HG03521 (cell line): ENCODE results near the gene KLK7.
"Not testable (repeated sequence)": the region's sequence is repeated elsewhere in the genome, so short reads cannot be mapped to it uniquely, and the experiment has no call there.

Experiments
- ATAC-seq: cut with Tn5 transposase; IDR thresholded peaks from one replicate; pipeline ENCODE4 v1.9.1; 2021; ENCODE audit warnings: mild to moderate bottlenecking, moderate library complexity; ENCODE audit not compliant: unreplicated experiment

Gene KLK7

DNA sequence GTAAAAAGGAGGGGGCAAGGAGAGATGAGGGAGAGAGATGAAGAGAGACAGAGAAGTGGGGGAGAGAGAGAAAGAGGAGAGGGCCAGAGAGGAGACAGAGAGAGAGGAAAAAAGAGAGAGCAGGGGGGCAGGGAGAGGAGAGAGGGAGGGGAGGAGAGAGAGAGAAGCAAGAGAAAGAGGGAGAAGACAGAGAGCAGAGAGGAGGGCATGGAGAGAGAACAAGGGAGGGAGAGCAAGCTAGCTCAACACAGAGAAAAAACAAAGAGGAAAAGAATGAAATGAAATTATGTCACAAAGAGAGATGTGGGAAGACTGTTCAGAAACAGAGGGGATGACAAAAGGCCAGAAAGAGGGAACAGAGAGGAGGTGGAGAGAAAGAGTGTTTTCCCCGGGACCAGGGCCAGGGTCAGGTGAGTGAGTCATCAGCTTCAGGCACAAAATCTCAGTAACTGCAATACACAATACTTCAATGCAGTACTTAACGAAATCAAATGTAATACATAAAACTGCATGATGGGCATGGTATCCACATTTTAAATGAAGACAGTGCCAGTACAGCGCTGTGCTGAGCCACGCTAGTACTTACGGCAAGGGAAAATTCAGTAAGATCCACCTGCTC is 4.8 kb downstream of the KLK7 start:
- ATAC-seq: no peak

DNA sequence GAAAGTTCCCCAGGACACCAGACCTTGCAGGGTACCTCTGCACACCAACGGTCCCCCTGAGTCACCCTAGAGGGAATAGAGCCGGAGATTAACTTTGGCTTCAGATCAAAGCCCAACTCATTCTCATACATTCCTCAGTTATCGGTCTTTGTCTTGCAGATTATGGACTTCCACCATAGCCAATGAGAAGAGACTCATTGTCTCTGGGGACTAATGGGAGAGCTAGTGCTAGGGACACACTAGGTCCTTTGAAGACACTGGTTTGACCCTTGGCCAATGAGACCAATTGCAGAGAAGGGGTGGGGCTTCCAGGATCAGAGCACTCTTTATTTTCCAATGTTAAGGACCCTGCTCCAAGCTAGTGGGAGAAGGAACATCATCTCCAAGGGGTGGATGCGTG is 6.1 kb downstream of the KLK7 start:
- ATAC-seq: no peak

DNA sequence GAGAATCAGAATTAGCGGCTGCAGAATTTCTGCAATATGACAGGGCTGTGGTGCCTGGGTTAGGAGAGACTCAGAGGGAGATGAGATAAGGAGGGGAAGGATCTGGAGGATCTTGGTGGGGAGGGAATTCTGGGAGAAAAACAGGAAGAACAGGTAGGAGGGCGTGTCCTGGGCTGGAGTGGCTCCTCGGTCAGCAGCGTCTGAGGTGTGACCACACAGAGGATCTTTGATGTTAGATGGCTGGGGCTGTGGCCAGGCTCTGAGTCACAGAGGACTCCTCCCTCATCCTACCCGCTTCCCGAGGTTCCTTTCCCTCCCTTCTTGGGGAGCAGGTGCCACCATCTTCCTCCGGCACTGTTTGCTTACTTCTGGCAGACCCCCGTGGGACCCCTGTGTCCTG is 8.0 kb downstream of the KLK7 start:
- ATAC-seq: no peak

DNA sequence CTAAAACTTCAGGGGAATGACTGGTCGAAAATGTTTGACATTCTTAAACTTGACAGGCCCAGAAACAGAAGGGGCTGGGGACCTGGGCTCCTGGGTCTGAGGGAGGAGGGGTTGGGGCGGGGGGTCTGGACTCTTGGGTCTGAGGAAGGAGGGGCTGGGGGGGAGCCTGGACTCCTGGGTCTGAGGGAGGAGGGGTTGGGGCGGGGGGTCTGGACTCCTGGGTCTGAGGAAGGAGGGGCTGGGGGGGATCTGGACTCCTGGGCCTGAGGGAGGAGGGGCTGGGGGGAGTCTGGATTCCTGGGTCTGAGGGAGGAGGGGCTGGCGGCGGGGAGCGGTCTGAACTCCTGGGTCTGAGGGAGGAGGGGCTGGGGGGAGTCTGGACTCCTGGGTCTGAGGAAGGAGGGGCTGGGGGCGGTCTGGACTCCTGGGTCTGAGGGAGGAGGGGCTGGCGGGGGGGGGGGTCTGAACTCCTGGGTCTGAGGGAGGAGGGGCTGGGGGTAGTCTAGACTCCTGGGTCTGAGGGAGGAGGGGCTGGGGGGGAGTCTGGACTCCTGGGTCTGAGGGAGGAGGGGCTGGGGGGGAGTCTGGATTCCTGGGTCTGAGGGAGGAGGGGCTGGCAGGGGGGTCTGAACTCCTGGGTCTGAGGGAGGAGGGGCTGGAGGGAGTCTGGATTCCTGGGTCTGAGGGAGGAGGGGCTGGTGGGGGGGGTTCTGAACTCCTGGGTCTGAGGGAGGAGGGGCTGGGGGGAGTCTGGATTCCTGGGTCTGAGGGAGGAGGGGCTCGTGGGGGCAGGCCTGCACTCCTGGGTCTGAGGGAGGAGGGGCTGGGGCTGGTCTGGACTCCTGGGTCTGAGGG is 8.8 kb downstream of the KLK7 start:
- ATAC-seq: no peak

DNA sequence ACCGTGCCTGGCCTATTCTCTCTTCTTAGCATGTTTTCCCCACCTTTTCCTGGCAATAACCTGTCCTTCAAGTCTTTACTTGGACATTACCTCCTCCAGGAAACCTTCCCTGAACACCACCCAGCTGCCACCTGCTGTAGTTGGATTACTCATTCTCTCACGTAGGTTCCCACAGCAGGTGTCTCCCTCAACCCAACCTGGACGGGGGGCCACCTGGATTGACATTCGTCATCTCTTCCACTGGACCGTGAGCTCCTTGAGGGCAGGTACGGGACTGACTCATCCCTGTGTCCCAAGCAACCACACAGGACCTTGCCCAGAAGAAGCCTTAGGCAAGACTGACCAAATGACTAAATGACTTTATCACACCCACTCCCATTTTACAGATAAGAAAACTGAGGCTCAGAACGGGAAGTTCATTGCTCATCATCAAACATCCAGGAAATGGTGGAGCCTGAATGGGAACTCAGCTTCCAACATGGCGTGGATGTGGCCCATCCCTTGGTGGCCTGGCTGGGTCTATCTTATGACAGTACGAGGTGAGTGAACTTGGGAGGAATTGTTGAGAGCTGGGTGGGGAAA is 10.8 kb downstream of the KLK7 start:
- no peak for ATAC-seq

DNA sequence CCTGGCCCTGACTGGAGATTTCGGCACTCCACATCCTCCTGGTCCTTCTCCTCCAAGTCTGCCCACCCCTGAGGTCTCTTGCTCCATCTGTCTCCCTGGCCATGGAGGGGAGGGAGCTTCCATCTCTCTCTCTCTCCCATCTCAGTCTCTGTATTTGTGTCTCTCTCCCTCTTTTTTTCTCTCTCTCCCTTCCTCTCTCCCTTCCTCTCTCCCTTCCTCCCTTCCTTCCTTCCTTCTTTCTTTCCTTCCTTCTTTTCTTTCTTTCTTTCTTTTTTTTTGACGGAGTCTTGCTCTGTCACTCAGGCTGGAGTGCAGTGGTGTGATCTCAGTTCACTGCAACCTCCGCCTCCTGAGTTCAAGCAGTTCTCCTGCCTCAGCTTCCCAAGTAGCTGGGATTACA is 13.9 kb downstream of the KLK7 start:
- ATAC-seq: not testable (repeated sequence)

DNA sequence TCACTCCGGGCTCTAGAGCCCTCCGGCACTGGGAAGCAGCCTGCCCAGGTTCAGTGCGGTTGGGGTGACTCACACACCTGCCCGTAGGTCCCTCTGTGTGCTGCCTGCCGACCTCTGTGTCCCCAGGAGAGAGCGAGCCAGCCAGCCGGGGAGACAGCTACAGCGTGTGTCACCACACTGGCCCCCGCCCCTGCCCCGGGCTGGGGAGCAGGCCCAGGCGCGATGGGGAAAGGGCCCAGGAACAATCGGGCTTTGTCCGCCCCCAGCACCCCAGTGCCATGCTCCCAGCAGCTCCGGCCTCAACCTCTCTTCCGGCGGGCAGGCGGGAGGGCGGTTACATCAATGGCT is 14.3 kb downstream of the KLK7 start, which contains the start of gene KLK6:
Gene KLK6, minus strand, starts transcription at position 179 of the 348 bp plus-strand sequence. CDS start 1,487 bp downstream, outside the sequence.
- no peak for ATAC-seq

DNA sequence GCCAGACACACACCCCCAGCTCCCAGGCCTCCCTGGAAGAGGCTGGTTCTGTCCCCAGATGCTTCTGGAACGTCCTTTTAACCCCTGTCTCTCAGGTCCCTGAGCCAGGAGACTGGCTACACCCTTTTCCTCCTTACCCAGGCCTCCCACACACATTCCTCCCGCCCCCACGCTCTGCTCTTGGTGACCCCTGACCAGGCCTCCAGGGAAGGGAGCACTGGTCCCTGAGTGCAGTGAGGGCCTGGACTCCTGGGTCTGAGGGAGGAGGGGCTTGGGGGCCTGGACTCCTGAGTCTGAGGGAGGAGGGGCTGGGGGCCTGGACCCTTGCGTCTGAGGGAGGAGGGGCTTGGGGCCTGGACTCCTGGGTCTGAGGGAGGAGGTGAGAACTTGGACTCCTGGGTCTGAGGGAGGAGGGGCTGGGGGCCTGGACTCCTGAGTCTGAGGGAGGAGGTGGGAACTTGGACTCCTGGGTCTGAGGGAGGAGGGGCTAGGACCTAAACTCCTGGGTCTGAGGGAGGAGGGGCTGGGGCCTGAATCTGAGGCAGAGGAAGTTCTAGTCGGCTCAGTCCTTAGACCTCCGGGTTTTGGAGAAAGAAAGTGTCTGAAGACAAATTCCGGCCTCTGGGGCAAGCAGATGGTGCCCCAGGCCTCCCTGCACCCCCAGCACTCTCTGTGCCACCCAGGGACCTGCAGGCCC is 14.9 kb downstream of the KLK7 start:
- ATAC-seq: no peak

DNA sequence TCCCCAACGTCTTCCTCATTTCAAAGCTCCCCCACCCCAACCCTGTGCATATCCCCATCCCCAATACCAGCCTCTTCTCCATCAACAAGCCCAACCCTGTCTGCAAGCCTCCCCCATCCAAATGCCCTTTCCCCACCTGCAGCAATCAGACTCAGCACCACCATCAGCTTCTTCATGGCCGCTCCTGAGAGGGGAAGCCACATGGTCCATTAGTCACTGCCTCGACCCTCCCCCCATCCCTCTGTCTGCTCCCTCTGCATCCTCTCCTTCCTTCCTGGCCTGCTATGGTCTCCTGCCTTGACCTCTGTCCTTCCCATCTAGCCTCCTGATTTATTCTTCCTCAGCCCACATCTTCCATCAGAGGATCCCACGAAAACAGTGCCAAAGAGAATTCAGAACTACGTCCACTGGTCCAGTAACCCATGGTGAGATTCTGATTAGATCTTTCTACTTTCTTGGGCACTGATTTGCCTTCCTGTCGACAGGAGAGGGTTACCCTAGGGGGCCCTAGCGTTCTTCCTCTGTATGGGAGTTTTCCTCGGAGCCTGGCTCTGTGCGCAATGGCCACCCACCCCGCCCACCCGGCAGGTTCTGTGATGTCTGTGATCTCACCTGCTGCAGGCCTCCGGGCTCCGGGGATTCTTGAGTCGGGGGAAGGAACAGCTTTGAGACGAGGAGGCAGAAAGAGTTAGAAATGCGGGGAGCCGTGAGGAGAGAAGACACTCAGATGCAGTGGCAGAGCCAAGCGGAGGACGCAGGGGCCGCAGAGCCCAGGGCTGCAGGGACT is 15.6 kb downstream of the KLK7 start:
- no peak for ATAC-seq

DNA sequence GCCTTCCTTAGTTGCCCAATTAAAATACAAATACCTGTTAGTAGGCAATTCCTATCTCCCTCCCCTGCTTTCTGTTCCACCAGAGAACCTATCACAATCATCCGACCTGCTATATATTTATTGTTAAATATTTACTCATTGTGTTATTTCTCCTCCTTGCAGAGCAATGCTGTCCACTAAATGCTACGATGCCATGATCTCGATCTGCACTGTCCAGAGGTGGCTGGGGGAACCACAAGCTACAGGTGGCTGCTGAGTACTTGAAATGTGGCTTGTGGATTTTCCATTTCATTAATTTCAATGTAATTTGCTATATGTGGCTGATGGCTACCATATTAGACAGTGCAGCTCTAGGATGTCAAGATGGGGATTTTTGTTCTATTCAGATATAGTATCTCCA is 19.5 kb downstream of the KLK7 start:
- ATAC-seq: no peak

DNA sequence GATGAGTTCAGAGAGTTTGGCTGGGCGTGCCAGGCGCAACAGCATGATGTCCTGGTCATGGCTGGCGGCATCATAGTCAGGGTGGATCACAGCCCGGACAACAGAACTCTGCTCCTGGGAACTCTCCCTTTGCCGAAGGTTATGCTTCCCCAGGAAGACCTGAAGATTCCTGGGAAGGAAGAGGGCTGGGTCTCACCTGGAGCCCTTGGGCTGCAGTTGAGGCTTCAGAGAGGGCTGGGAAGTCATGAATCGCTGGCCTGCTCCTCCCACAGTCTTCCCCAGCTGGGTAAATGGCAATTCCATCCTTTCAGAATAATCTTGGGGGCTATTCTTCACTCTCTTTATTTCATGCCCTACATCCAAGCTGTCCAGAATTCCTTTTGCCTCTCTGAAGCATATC is 20.3 kb downstream of the KLK7 start:
- no peak for ATAC-seq

DNA sequence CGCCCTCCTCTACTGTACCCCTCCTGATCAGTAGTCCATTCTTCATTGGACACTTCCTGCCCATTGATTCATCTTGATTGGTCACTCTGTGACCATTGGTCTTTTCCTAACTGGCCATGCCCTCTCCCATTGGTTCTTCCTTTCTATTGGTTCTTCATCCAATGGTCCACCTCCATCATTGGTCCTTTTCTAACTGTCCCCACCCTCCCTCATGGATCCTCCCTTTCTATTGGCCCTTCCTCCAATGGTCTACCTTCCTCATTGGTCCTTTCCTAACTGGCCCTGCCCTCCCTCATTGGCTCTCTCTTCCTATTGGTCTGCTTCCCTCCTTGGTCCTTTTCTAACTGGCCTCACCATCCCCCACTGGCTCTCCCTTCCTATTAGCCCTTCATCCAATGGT is 21.5 kb downstream of the KLK7 start:
- no peak for ATAC-seq

DNA sequence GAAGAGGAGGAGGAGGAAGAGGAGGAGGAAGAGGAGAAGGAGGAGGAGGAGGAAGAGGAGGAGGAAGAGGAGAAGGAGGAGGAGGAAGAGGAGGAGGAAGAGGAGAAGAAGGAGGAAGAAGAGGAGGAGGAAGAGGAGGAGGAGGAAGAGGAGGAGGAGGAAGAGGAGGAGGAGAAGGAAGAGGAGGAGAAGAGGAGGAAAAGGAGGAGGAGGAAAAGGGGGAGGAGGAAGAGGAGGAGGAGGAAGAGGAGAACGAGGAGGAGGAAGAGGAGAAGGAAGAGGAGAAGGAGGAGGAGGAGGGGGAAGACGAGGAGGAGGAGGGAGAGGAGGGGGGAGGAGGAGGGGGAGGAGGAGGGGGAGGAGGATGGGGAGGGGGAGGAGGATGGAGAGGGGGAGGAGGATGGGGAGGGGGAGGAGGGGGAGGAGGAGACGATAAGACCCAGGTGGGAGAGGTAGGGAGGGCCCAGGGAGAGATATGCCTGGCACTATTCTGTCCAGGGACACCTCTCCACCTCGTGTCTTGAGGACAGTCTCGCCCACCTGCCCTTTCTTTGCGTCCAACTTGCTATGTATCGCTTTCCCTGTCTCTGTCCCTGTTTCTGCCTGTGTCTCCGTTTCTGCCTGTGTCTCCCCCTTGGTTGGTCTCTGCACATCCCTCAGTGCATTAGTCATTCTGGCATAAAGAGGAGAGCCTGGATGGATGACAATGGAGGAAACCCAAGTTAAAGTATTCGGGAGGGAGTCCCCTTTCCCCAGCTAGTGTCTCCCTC is 23.8 kb downstream of the KLK7 start:
- no peak for ATAC-seq

DNA sequence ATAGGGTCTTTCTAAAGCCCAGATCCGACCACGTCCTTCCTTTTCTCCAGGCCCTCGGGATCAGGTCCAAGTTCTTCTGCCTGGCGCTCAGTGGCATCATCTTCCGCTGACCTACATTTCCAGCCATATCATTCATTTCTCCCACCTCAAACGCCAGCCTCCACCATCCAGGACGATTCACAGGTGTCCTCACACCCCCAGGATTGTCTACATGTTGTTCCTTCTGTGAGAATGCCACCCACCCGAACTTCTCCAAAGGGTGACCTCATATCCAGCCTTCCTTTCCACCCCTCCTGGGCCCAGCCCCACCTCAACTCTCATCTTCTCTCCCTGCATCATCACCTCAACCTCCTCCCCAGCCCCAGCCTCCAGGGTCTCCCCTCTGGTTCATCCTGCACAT is 26.1 kb downstream of the KLK7 start:
- no peak for ATAC-seq

DNA sequence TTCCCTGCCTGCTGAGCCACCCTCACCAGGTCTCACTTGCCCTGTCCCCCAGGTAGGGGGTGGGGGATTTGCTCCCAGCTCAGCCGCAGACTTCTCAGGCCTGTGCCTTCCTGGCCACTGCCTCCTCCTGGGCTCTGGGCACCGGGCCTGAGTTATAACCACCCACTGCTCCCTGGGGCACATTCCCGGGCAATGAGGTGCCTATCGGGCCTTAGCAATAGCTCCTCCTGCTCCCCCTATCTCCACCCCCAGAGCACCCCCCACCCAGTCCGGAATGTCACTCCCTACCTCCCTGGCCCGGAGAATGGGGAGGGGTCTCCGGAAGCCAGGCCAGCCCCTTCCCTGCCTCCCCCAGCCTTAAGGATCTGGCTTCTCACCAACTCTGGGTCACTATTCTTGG is 30.8 kb downstream of the KLK7 start, which contains the start of gene KLK5:
Gene KLK5, minus strand, starts transcription at position 129 of the 400 bp plus-strand sequence. CDS start 381 bp downstream, outside the sequence.
- no peak for ATAC-seq

DNA sequence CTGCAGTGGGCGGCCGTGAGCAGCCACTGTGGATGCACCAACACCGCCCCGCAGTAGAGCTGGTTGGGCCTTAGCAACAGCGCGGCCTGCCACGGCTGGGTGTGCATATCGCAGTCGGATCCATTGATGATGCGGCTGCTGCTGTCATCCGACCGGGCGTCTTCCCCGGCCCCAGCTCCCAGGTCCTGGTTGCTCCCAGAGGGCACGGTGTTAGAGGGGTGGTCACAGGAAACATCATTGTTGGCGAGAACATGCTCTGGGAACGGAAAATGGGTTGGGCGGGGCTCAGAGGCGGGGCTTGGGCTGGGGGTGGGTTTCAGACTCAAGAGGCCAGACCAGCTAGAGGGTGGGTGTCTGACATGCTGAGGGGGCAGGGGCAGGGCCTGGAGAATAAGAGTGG is 33.9 kb downstream of the KLK7 start:
- ATAC-seq: no peak

DNA sequence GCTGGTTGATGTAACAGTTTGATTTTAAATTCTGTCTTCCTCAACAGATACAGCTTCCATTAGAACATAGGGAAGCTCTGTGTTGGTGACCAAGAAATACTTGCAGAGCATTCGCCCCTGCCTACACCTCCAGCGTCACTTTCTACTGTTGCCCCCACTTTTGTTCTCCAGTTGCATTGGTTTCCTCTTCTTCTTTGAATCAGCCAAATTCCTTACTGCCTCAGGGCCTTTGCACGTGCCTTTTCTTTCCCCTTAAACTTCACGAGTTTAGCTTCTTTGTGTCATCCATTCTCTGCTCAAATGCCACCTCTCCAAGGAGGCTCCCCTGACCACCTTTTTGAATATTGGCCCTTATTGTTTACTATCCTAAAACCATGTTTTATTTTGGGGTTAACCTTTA is 36.6 kb downstream of the KLK7 start:
- no peak for ATAC-seq

DNA sequence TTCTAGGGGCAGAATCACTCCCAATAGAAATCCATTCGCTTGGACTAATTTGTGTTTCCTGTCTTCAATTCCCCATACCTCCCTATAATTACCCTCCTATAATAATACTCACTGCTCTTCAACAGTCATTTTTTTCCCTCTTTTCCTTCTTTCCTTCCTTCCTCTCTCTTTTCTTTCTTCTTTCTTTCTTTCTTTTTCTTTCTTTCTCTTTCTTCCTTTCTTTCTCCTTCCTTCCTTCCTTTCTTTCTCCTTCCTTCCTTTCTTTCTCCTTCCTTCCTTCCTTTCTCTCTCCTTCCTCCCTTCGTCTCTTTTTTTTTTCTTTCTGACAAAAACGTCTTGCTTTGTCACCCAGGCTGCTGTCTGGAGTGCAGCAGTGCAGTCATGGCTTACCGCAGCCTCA is 38.9 kb downstream of the KLK7 start:
- ATAC-seq: no peak

DNA sequence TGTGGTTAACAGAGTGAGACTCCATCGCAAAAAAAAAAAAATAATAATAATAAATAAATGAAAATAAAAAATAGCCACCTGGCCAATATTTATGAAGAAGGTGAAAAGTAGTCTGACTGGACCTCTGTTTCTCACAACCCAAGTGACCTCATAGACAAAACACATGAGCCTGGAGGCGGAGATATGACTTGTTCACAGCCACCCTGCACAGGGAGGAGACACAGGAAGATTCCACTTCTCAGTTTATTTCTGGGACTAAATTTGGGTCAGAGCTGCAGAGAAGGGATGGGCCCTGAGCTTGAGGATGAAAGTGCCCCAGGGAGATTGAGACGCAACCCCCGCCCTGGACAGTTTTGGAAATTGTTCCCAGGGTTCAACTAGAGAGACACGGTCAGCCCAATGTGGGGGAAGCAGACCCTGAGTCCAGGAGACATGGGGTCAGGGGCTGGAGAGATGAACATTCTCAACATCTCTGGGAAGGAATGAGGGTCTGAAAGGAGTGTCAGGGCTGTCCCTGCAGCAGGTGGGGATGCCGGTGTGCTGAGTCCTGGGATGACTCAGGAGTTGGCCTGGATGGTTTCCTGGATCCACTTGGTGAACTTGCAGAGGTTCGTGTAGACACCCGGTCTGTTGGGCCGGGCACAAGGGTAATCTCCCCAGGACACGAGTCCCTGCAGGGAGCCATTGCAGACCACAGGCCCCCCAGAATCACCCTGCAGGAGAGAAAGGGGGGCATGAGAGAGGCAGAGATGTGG is 40.5 kb downstream of the KLK7 start:
- no peak for ATAC-seq
